GM06990 (cell line): ENCODE data around the gene TRPM3.

Experiments used
- DNase-seq: peaks from one replicate; pipeline ENCODE4 v3.0.0-alpha.2; 2011; ENCODE audit not compliant: insufficient read length; ENCODE audit errors: extremely low read depth
- H3K27me3 ChIP-seq: replicated peaks from 2 replicates; pipeline ENCODE4 v1.6.0; 2011; ENCODE audit warnings: low read length; ENCODE audit not compliant: control insufficient read depth, insufficient read depth
- H3K36me3 ChIP-seq: 2 replicates; pipeline ENCODE4 v1.5.1; 2011; ENCODE audit warnings: low read length; ENCODE audit not compliant: control insufficient read depth, insufficient read depth
- H3K4me3 ChIP-seq: replicated peaks from 2 replicates; pipeline ENCODE4 v1.5.1; 2011; ENCODE audit warnings: low read depth, mild to moderate bottlenecking, control low read depth, low read length
- TF ChIP-seq, protein P1 (sequence below): IDR thresholded peaks from 2 replicates; pipeline ENCODE4 v1.5.1; 2011; ENCODE audit warnings: low read length, control low read depth, mild to moderate bottlenecking, inconsistent platforms; ENCODE audit not compliant: insufficient read depth, poor library complexity, severe bottlenecking

The TRPM3 gene

DNA sequence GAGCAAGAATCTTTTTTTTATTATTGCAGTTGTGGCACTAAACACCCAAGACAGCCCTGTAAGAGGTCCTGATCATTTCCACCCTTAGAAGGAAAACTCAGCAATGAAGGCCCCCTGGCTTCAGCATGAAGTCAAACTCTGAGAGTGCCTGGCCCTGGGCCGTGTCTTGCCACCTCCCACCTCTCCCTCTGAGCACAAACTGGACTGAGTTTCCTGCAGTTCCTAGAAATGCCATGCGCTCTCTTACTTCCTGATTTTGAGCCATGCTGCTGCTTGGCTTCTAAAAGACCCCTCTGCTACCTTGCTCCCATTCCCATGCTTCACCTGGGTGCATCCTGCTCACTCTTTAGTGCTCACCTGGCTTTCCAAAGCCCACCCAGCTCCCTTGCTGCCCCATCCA, 566.5 kb downstream of the TRPM3 start:
- H3K36me3 ChIP-seq: no peaks in the 10 kb centered on the region
- TF ChIP-seq, protein P1, sequence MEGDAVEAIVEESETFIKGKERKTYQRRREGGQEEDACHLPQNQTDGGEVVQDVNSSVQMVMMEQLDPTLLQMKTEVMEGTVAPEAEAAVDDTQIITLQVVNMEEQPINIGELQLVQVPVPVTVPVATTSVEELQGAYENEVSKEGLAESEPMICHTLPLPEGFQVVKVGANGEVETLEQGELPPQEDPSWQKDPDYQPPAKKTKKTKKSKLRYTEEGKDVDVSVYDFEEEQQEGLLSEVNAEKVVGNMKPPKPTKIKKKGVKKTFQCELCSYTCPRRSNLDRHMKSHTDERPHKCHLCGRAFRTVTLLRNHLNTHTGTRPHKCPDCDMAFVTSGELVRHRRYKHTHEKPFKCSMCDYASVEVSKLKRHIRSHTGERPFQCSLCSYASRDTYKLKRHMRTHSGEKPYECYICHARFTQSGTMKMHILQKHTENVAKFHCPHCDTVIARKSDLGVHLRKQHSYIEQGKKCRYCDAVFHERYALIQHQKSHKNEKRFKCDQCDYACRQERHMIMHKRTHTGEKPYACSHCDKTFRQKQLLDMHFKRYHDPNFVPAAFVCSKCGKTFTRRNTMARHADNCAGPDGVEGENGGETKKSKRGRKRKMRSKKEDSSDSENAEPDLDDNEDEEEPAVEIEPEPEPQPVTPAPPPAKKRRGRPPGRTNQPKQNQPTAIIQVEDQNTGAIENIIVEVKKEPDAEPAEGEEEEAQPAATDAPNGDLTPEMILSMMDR: no peak
- DNase-seq: no peak
- no peaks in the 10 kb centered on the region for H3K27me3 ChIP-seq
- no peak overlapping the region for H3K4me3 ChIP-seq

DNA sequence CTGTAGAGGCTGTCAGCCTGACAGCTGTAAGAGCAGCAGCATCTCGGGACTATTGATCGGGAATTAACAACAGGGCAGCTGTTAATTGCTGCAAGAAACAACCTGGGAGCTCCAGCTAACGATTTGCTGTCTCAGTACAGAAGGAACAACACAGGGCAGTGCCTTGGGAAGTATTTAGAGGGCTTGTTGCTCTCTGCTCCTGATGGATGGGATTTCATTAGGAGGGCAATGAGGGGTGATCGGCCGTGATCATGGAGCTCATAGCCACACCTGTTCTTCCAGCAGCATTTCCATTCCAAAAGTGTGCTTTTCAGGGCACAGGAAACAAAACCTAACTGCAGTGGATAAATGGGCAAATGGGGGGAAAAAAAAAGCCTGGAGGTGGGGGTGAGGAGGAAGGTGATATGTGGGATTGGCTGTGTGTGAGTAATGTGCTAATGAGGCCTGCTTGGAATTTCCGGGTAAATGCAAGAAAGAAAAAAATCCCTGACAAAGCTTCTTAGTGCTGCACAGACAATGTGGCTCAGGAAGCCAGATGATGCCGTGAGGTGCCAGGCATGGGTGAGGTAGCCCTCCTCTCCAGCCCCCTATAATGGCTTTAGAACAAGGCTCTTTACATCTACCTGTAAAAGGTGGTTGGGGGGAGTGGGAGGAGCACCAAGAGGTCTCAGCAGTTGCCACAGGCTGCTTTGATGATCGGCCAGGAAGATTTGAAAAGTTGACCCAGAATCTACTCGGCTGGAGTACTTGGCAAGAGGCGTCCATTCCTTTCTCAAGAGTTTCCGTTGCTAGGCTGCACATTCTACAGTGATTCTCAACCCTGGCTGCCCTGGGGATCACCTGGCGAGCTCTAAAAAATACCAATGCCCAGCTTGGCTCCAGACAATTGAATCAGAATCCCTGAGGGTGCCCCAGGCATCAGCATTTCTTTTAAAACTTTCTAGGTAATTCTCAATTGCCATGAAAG, 567.4 kb downstream of the TRPM3 start:
- no peak for DNase-seq
- Histone ChIP-seq H3K36me3 (no peaks in the 10 kb centered on the region), H3K4me3 (no peak overlapping the region), H3K27me3 (no peaks in the 10 kb centered on the region)
- TF ChIP-seq, protein P1: no peak

DNA sequence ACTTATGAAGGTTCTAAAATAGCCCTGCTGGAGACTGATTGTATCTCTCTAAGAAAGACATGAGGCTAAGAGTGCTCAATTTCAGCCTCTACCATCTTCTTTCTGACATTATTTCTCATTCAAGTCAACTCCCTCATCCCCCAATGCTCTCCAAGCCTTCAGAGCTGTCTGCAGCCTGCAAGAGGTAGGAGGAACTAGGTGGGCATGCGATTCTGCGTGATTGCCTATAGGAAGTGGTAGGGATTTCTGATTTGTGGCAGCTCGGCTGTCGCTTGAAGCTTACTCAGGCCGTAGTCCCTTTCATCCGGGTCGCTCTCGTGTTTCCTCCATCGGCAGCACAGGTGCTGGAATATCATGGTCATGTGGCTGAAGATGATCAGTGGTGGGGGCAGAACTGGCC, 568.9 kb downstream of the TRPM3 start:
- no peak for DNase-seq
- Histone ChIP-seq H3K27me3 (no peaks in the 10 kb centered on the region), H3K4me3 (no peak overlapping the region), H3K36me3 (no peaks in the 10 kb centered on the region)
- TF ChIP-seq, protein P1: no peak

DNA sequence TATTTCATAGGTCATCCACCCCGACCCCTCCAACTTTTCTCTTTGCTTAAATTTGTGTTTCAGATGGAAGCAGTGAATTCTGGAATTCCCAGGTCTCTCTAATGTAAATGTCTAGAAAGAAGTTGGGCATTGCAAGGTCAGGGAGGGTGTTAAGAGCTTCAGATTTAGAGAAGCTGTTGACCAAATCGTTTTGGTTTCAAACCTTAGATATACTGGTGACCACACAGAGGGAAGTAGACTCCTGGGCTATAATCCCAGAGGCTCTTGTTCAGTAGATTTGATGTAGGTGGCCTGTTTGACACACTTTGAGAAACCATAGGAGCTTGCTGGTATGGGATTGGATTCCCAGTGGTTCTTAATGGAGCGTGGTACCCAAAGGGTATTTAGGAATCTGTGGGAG, 569.6 kb downstream of the TRPM3 start:
- TF ChIP-seq, protein P1: no peak
- H3K4me3 ChIP-seq: no peak overlapping the region
- H3K27me3 ChIP-seq: no peaks in the 10 kb centered on the region
- no peaks in the 10 kb centered on the region for H3K36me3 ChIP-seq
- no peak for DNase-seq

DNA sequence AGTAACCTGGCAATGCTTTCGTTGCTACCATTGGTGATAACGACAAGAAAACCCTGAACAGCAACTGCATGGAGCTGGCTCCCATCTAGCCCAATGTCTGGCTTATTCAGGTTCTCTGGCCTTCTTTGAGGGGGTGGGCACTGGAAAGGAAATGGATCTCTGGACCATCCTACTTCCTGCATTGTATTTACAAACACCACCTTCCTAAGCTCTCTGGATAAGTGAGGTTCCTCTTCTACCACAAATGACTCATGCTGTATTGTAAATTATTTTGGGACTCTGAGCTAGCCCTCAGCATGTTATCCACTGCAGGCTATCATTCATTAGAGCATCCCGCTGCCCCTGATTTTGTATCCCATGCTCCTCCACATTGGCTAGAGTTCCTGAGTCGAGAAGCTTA, 570.0 kb downstream of the TRPM3 start:
- no peaks in the 10 kb centered on the region for H3K27me3 ChIP-seq
- DNase-seq: no peak
- TF ChIP-seq, protein P1: no peak
- no peak overlapping the region for H3K4me3 ChIP-seq
- no peaks in the 10 kb centered on the region for H3K36me3 ChIP-seq
